K562 (cell line): ENCODE data around the gene OR4D5. TPM values are rescaled to one million over a fixed set of nuclear protein-coding genes. Genes with fewer than 3 reads are reported as not detected.

Experiments used
- ARID1B ChIP-seq: fragments of 450-650 bp; IDR thresholded peaks from 2 replicates; pipeline ENCODE4 v1.6.1; 2016; ENCODE audit warnings: antibody characterized with exemption, mild to moderate bottlenecking, inconsistent platforms
- CREB3 ChIP-seq: fragments of 450-650 bp; conservative IDR thresholded peaks from 2 replicates; pipeline ENCODE4 v1.6.1; 2016; ENCODE audit warnings: missing genetic modification characterization, low read depth, mild to moderate bottlenecking, missing compliant biosample characterization, moderate library complexity
- GTF3C2 ChIP-seq: IDR thresholded peaks from 3 replicates; pipeline ENCODE4 v1.6.1; 2011; ENCODE audit warnings: borderline replicate concordance, mild to moderate bottlenecking, moderate library complexity; ENCODE audit not compliant: insufficient read length; ENCODE audit errors: extremely low read depth
- PYGO2 ChIP-seq: fragments of 450-650 bp; IDR thresholded peaks from 2 replicates; pipeline ENCODE4 v1.6.1; 2016; ENCODE audit warnings: mild to moderate bottlenecking, missing genetic modification characterization, moderate library complexity, missing compliant biosample characterization
- RAD51 ChIP-seq: fragments of 450-650 bp; IDR thresholded peaks from 2 replicates; pipeline ENCODE4 v1.7.1; 2016; ENCODE audit warnings: low read depth, mild to moderate bottlenecking, borderline replicate concordance
- RBBP5 ChIP-seq: fragments of 200-600 bp; sonication (generic); IDR thresholded peaks from 2 replicates; pipeline ENCODE4 v1.6.1; 2012; ENCODE audit warnings: borderline replicate concordance, mild to moderate bottlenecking, low read length, control low read depth, inconsistent platforms; ENCODE audit not compliant: insufficient read depth, poor library complexity, severe bottlenecking
- TFE3 ChIP-seq: fragments of 450-650 bp; formaldehyde crosslinking; IDR thresholded peaks from 2 replicates; pipeline ENCODE4 v1.4.0; 2020; ENCODE audit warnings: mild to moderate bottlenecking, mixed read lengths
- polyA plus RNA-seq, 8 experiments: library from polyadenylated mRNA; depleted of rRNA in 4 of 8; stranded (reverse) in 5 of 8; unstranded in 3 of 8; fragments of >200 nt; fragmentation: Nextera tagmentation in 2 of 8; fragmentation: Illumina TruSeq in 1 of 8; extraction: Ambion mirVana in 2 of 8; extraction: Trizol in 1 of 8; gene quantifications; 2 replicates each; pipeline versions ENCODE4 v1.2.1 to v1.2.3, GENCODE V29; 2011 to 2014; ENCODE audit warnings: inconsistent platforms in 1 of 8, missing spikeins in 1 of 8
- total RNA-seq, 7 experiments: library from RNA; depleted of rRNA in 6 of 7; stranded (reverse); fragments of >200 nt in 6 of 7; fragmentation: Illumina TruSeq in 2 of 7; extraction: Trizol in 2 of 7; gene quantifications; 2 replicates each; pipeline versions ENCODE4 v1.2.1 to v1.2.3, GENCODE V29; 2011 to 2021; ENCODE audit warnings: low replicate concordance in 1 of 7
- TF ChIP-seq, protein P1 (sequence below), 2 experiments: fragments of 450-650 bp; IDR thresholded peaks; 2 replicates each; pipeline ENCODE4 v1.6.1; 2016; ENCODE audit warnings: mild to moderate bottlenecking in 2 of 2, borderline replicate concordance in 1 of 2, low read depth in 1 of 2, moderate library complexity in 1 of 2

OR4D5 gene
- total and polyA plus RNA-seq, 9 of the 15 experiments (the other 6 are each of a cell fraction or from before 2014, with no cell fraction given): not detected

DNA sequence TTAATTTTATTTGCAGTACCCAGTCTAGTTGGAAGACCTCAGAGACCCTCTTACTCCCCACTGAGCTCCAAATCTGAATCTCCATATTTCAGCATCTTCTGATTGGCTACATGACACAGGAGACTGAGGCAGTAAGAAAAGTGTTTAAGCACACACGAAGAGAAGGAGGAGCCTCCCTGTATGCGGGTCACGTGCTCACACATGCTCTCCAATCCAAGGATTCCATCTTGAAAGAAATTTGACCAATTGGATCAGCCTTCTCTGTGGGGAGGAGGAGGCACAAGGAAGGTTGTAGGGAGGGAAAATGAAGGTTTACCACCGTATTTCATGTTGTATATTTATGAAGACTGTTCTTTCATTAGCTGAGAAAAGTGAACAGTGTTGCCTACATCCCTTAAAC is 3.0 kb downstream of the OR4D5 start (continued):
- TF ChIP-seq, protein P1, sequence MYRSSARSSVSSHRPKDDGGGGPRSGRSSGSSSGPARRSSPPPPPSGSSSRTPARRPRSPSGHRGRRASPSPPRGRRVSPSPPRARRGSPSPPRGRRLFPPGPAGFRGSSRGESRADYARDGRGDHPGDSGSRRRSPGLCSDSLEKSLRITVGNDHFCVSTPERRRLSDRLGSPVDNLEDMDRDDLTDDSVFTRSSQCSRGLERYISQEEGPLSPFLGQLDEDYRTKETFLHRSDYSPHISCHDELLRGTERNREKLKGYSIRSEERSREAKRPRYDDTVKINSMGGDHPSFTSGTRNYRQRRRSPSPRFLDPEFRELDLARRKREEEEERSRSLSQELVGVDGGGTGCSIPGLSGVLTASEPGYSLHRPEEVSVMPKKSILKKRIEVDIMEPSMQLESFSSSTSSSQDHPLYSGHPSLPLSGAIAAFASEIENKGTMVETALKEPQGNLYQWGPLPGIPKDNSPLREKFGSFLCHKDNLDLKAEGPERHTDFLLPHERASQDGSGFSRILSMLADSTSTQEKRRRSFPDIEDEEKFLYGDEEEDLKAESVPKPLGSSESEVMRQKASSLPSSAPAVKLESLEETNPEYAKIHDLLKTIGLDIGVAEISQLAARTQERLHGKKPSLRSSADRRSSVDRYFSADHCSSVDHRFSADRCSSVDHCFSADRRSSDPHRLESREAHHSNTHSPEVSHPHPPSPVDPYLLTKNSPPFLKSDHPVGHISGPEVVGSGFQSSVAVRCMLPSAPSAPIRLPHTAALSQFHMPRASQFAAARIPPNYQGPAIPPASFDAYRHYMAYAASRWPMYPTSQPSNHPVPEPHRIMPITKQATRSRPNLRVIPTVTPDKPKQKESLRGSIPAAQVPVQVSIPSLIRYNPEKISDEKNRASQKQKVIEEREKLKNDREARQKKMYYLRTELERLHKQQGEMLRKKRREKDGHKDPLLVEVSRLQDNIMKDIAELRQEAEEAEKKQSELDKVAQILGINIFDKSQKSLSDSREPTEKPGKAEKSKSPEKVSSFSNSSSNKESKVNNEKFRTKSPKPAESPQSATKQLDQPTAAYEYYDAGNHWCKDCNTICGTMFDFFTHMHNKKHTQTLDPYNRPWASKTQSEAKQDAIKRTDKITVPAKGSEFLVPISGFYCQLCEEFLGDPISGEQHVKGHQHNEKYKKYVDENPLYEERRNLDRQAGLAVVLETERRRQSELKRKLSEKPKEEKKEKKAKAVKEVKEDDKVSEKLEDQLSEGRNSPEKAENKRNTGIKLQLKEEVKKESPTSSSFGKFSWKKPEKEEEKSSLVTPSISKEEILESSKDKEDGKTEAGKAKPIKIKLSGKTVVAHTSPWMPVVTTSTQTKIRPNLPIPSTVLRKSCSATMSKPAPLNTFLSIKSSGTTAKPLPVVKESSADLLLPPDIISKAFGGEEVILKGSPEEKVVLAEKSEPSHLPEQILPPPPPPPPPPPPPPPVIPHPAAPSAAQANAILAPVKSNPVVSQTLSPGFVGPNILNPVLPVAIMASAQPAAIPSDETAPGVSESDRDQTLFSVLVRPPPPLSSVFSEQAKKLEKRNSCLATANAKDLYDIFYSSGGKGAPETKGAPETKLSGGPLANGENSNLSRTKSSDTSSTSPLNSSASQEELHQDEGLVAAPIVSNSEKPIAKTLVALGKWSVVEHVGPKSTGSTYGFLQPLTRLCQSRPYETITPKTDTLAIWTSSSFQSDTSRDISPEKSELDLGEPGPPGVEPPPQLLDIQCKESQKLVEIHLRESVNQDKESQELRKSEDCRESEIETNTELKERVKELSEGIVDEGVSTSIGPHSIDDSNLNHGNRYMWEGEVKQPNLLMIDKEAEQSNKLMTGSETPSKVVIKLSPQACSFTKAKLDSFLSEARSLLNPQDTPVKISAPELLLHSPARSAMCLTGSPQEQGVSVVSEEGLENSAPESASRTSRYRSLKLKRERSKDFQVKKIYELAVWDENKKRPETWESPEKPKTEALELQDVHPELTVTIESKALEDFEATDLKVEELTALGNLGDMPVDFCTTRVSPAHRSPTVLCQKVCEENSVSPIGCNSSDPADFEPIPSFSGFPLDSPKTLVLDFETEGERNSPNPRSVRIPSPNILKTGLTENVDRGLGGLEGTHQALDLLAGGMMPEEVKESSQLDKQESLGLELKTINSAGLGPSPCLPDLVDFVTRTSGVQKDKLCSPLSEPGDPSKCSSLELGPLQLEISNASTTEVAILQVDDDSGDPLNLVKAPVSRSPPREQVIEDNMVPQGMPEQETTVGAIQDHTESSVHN (IDR thresholded peaks at IDR 0.05; ENCODE audit: borderline replicate concordance in 1 of 2, low read depth in 1 of 2): no peak
- TF ChIP-seq PYGO2 (tag) (no peak), CREB3 (no peak), RAD51 (peak; percentile 20; the same call in 1 of the 2 replicates), GTF3C2 (no peak), ARID1B (no peak), TFE3 (CRISPR knock-in tag) (peak; percentile 66), RBBP5 (no peak)
